Measurements from ENCODE around the gene THSD4.

- TF ChIP-seq CTCF (conservative IDR thresholded peaks at IDR 0.05; ENCODE audit: low read length) (no peak), EZH2phosphoT487 (IDR thresholded peaks at IDR 0.05; ENCODE audit: borderline replicate concordance, low read depth, low read length) (no peak)
Measured at GRCh38 chr15:71596672-71597071, 481.4 kb downstream of the THSD4 start.
